ENCODE data around the gene PRKCB.

- TF ChIP-seq JUND (IDR thresholded peaks at IDR 0.05; ENCODE audit: low read length) (no peak), E2F6 (IDR thresholded peaks at IDR 0.05) (no peak), ATF3 (IDR thresholded peaks at IDR 0.05; ENCODE audit: insufficient read depth, low read depth, low read length) (no peak), CTCF (IDR thresholded peaks at IDR 0.05; ENCODE audit: control extremely low read depth in 1 of 3, insufficient read depth in 1 of 3, low read depth in 1 of 3, low read length in 3 of 3) (no peak), USF2 (IDR thresholded peaks at IDR 0.05; ENCODE audit: low read length) (no peak)
Measured at GRCh38 chr16:23899869-23900268, 64.1 kb downstream of the PRKCB start.
